CD14-positive monocyte (primary cell): ENCODE results near the gene PLS3. TPM values are rescaled to one million over a fixed set of nuclear protein-coding genes. Genes with fewer than 3 reads are reported as not detected.

Source experiments
- DNase-seq, 3 donors: peaks; one replicate each; pipeline ENCODE4 v3.0.0-alpha.2; 2011 to 2022
- H2AFZ ChIP-seq: 2 replicates; pipeline ENCODE4 v1.6.0; 2012; ENCODE audit warnings: mild to moderate bottlenecking, low read depth, low read length, inconsistent platforms; ENCODE audit not compliant: insufficient read depth, poor library complexity, severe bottlenecking
- H3K27ac ChIP-seq, 2 donors: 1 replicate in 1 of 2; 2 replicates in 1 of 2; pipeline ENCODE4 v1.5.1; 2012 to 2013; ENCODE audit warnings: low read length in 2 of 2, control low read depth in 1 of 2, inconsistent platforms in 1 of 2, low read depth in 1 of 2, mild to moderate bottlenecking in 1 of 2
- H3K27me3 ChIP-seq, 2 donors: one replicate each; pipeline versions ENCODE4 v1.6.0 to v1.6.1; 2011 to 2013; ENCODE audit warnings: low read length in 2 of 2; ENCODE audit not compliant: control insufficient read depth in 2 of 2, insufficient read depth in 2 of 2
- H3K36me3 ChIP-seq, 2 donors: replicated peaks in 1 of 2; 1 replicate in 1 of 2; 2 replicates in 1 of 2; pipeline versions ENCODE4 v1.5.1 to v1.6.1; 2012 to 2013; ENCODE audit warnings: low read length in 2 of 2, control low read depth in 1 of 2, inconsistent platforms in 1 of 2, mild to moderate bottlenecking in 1 of 2; ENCODE audit not compliant: insufficient read depth in 2 of 2, control insufficient read depth in 1 of 2
- H3K4me1 ChIP-seq, 2 donors: 1 replicate in 1 of 2; 2 replicates in 1 of 2; pipeline versions ENCODE4 v1.5.1 to v1.6.1; 2012 to 2013; ENCODE audit warnings: low read length in 2 of 2, control low read depth in 1 of 2, inconsistent platforms in 1 of 2, mild to moderate bottlenecking in 1 of 2, moderate library complexity in 1 of 2; ENCODE audit not compliant: insufficient read depth in 2 of 2, control insufficient read depth in 1 of 2
- H3K4me2 ChIP-seq: replicated peaks from 2 replicates; pipeline ENCODE3; 2012; ENCODE audit warnings: low read length, moderate library complexity, mild to moderate bottlenecking; ENCODE audit not compliant: poor library complexity, severe bottlenecking; ENCODE audit errors: extremely low read depth
- H3K4me3 ChIP-seq, 3 experiments: fragments of 200-600 bp in 1 of 3; sonication (generic) in 1 of 3; replicated peaks in 1 of 3; 1 replicate in 2 of 3; 2 replicates in 1 of 3; pipeline ENCODE4 v1.5.1; 2011 to 2013; ENCODE audit warnings: low read length in 3 of 3, mild to moderate bottlenecking in 3 of 3, control low read depth in 2 of 3, low read depth in 2 of 3, inconsistent platforms in 1 of 3, moderate library complexity in 1 of 3
- H3K79me2 ChIP-seq: 2 replicates; pipeline ENCODE4 v1.6.0; 2012; ENCODE audit warnings: mild to moderate bottlenecking, control low read depth, inconsistent platforms, low read length, moderate library complexity; ENCODE audit not compliant: insufficient read depth
- H3K9ac ChIP-seq: 2 replicates; pipeline ENCODE4 v1.6.0; 2017; ENCODE audit warnings: low read length, mild to moderate bottlenecking; ENCODE audit not compliant: insufficient read depth, poor library complexity, severe bottlenecking
- H3K9me3 ChIP-seq, 2 donors: replicated peaks in 1 of 2; 1 replicate in 1 of 2; 2 replicates in 1 of 2; pipeline versions ENCODE4 v1.5.1 to v1.6.1; 2012 to 2013; ENCODE audit warnings: low read length in 2 of 2, control low read depth in 1 of 2; ENCODE audit not compliant: control insufficient read depth in 1 of 2, insufficient read depth in 1 of 2
- H4K20me1 ChIP-seq: 2 replicates; pipeline ENCODE4 v1.6.0; 2012; ENCODE audit warnings: mild to moderate bottlenecking, low read length, control low read depth, moderate library complexity; ENCODE audit not compliant: insufficient read depth
- H3K27ac Mint-ChIP-seq, 7 donors: one replicate each; pipeline ENCODE4 v1.8.0; 2020; ENCODE audit warnings: mild to moderate bottlenecking in 7 of 7, mixed read lengths in 7 of 7, moderate library complexity in 6 of 7, inconsistent platforms in 2 of 7
- H3K27me3 Mint-ChIP-seq, 3 donors: one replicate each; pipeline ENCODE4 v1.8.0; 2021 to 2022; ENCODE audit warnings: low read depth in 3 of 3, mild to moderate bottlenecking in 3 of 3, mixed read lengths in 3 of 3, moderate library complexity in 3 of 3, inconsistent platforms in 1 of 3
- H3K36me3 Mint-ChIP-seq, 2 donors: one replicate each; pipeline ENCODE4 v1.8.0; 2020; ENCODE audit warnings: mixed read lengths in 2 of 2, inconsistent platforms in 1 of 2, mild to moderate bottlenecking in 1 of 2
- H3K4me1 Mint-ChIP-seq: one replicate; pipeline ENCODE4 v1.8.0; 2020; ENCODE audit warnings: mild to moderate bottlenecking, mixed read lengths
- H3K4me3 Mint-ChIP-seq, 2 donors: one replicate each; pipeline ENCODE4 v1.8.0; 2020; ENCODE audit warnings: mild to moderate bottlenecking in 2 of 2, mixed read lengths in 2 of 2, moderate library complexity in 1 of 2
- H3K9me3 Mint-ChIP-seq, 7 donors: one replicate each; pipeline ENCODE4 v1.8.0; 2020 to 2022; ENCODE audit warnings: mixed read lengths in 7 of 7, mild to moderate bottlenecking in 6 of 7, moderate library complexity in 6 of 7, inconsistent platforms in 2 of 7
- WGBS: methylation state at CpG from one replicate; pipeline ENCODE4 v1.1.5; 2013; ENCODE audit warnings: missing lambda C conversion rate; ENCODE audit not compliant: insufficient coverage; 5-methylcytosine and 5-hydroxymethylcytosine counted together
- intact Hi-C, 2 donors: fragments of 100-400 bp; cut with micrococcal nuclease; formaldehyde crosslinking; loops; one replicate each; pipeline versions ENCODE4 v1.15.0 to v1.15.1; 2023
- polyA plus RNA-seq, 3 donors: library from polyadenylated mRNA; depleted of rRNA in 1 of 3; unstranded in 2 of 3; stranded (reverse) in 1 of 3; fragments of 300-500 nt in 2 of 3; fragments of >200 nt in 1 of 3; fragmentation: Illumina TruSeq in 2 of 3; gene quantifications; 1 replicate in 2 of 3; 2 replicates in 1 of 3; pipeline ENCODE4 v1.2.3, GENCODE V29; 2012 to 2021
- TF ChIP-seq, protein P1 (sequence below): fragments of 200-600 bp; IDR thresholded peaks from one replicate; pipeline ENCODE4 v1.8.0; 2022; ENCODE audit warnings: antibody characterized with exemption, mild to moderate bottlenecking

The PLS3 gene
- polyA plus RNA-seq, 3 donors, result 0.16 TPM; not detected in 2

DNA sequence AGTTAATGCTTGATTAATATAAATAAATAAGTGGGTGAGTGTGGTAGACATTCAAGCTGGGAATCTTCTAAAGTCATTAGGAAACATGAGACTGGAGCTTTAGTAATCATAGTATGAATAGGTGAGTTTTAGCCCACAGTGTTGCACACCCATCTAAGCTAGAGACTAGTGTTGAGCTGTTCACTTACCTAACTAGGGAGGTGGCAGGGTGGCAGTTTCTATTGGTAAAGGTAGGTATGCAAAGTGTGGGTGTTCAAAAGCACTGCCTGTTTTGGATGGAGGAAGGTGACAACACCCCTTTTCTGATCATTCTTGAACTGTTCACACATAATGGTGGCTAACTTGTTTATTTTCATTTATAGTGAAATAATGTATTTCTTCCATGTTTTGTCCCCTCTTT, 41.3 kb downstream of the PLS3 start:
- no peaks in the 10 kb centered on the region for H4K20me1 ChIP-seq
- H3K4me1 ChIP-seq, result no peaks in the 10 kb centered on the region
- Mint-ChIP-seq H3K4me1 (no peaks in the 10 kb centered on the region), H3K27me3 (peaks cover 0 to 13% (median 0%) of the 10 kb centered on the region in 3 donors), H3K4me3 (no peak overlapping the region), H3K9me3 (peaks cover 0 to 2% (median 0%) of the 10 kb centered on the region in 7 donors), H3K36me3 (no peaks in the 10 kb centered on the region), H3K27ac (no peak overlapping the region)
- no peak overlapping the region for H3K4me2 ChIP-seq
- DNase-seq, result no peak
- TF ChIP-seq, protein P1, sequence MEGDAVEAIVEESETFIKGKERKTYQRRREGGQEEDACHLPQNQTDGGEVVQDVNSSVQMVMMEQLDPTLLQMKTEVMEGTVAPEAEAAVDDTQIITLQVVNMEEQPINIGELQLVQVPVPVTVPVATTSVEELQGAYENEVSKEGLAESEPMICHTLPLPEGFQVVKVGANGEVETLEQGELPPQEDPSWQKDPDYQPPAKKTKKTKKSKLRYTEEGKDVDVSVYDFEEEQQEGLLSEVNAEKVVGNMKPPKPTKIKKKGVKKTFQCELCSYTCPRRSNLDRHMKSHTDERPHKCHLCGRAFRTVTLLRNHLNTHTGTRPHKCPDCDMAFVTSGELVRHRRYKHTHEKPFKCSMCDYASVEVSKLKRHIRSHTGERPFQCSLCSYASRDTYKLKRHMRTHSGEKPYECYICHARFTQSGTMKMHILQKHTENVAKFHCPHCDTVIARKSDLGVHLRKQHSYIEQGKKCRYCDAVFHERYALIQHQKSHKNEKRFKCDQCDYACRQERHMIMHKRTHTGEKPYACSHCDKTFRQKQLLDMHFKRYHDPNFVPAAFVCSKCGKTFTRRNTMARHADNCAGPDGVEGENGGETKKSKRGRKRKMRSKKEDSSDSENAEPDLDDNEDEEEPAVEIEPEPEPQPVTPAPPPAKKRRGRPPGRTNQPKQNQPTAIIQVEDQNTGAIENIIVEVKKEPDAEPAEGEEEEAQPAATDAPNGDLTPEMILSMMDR, result no peak
- no peak overlapping the region for H3K27ac ChIP-seq
- intact Hi-C loops, result no loop called here
- no peaks in the 10 kb centered on the region for H3K79me2 ChIP-seq
- H3K9ac ChIP-seq, result no peak overlapping the region
- H2AFZ ChIP-seq, result no peak overlapping the region
- H3K4me3 ChIP-seq, result no peak overlapping the region
- peaks cover 0 to 4% of the 10 kb centered on the region in 2 donors for H3K27me3 ChIP-seq
- no peaks in the 10 kb centered on the region for H3K9me3 ChIP-seq
- H3K36me3 ChIP-seq, result no peaks in the 10 kb centered on the region

DNA sequence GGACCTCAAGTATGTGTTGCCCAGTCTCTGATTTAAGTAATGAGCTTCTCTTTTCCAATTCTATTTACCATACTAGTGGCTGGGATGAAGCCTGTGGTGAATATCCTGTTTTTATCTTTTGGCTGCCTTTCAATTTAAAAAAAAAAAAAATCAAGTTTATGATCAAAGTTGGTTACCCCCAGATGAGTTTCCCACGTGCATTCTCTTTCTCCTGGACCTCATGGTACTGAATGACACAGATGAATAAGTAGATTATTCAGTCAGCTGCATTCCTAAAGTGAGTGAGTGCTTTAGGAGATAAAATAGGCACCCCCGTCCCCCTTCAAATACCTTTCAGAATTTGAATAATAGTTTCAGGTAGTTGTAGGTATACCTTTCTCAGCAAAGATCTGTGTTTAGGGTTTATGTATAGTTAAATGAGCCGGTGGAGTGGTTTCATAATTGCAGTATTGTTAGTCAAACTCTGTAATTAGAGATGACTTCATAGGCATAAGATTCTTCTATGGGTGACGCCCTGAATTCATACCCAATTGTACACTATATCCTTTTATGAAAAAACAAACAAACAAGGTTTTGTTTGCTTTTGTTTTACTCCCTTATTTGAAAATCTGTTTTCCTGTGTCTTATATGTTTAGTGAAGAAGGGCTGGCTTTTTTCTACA, 41.9 kb downstream of the PLS3 start:
- Mint-ChIP-seq H3K27ac (no peak overlapping the region), H3K4me1 (no peaks in the 10 kb centered on the region), H3K9me3 (peaks cover 0 to 2% (median 0%) of the 10 kb centered on the region in 7 donors), H3K27me3 (peaks cover 0 to 13% (median 0%) of the 10 kb centered on the region in 3 donors), H3K36me3 (no peaks in the 10 kb centered on the region), H3K4me3 (no peak overlapping the region)
- no peaks in the 10 kb centered on the region for H3K4me1 ChIP-seq
- no peak overlapping the region for H3K4me3 ChIP-seq
- intact Hi-C loops, result no loop called here
- no peaks in the 10 kb centered on the region for H3K79me2 ChIP-seq
- no CpG with 5 or more reads among the region's 4 CpGs for WGBS
- H3K27ac ChIP-seq, result no peak overlapping the region
- H3K9me3 ChIP-seq, result no peaks in the 10 kb centered on the region
- H3K36me3 ChIP-seq, result no peaks in the 10 kb centered on the region
- DNase-seq, result no peak
- no peaks in the 10 kb centered on the region for H4K20me1 ChIP-seq
- TF ChIP-seq, protein P1, result no peak
- no peak overlapping the region for H3K4me2 ChIP-seq
- peaks cover 0 to 4% of the 10 kb centered on the region in 2 donors for H3K27me3 ChIP-seq
- H2AFZ ChIP-seq, result no peak overlapping the region
- no peak overlapping the region for H3K9ac ChIP-seq
